HG03571 (cell line): ENCODE data around the gene PRPF6.
"Not testable (repeated sequence)": the region's sequence is repeated elsewhere in the genome, so short reads cannot be mapped to it uniquely, and the experiment has no call there.

Experiments used
- ATAC-seq: cut with Tn5 transposase; IDR thresholded peaks from one replicate; pipeline ENCODE4 v1.9.1; 2021; ENCODE audit not compliant: unreplicated experiment

The PRPF6 gene

GRCh38 chr20:64010711-64011237 lies 29.8 kb downstream of the PRPF6 start:
- no peak for ATAC-seq

DNA sequence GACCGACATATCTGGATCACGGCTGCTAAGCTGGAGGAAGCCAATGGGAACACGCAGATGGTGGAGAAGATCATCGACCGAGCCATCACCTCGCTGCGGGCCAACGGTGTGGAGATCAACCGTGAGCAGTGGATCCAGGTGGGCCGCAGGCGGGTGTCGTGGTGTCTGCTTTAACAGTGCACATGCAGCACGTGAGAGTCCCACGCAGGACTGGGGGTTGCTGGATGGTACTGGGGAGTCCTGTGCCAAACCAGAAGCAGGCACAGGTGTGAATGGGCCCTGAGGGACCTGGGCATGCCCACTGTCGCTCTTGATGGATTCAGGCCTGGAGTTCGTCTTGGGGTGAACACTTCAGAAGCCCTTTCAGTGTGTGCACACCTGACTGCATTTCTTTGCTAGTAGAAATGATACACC lies 30.4 kb downstream of the PRPF6 start:
- no peak for ATAC-seq

GRCh38 chr20:64012385-64013154 lies 31.6 kb downstream of the PRPF6 start:
- not testable (repeated sequence) for ATAC-seq

GRCh38 chr20:64015635-64016034 lies 34.7 kb downstream of the PRPF6 start:
- no peak for ATAC-seq

- no peak for ATAC-seq
Observed at GRCh38 chr20:64021124-64021975, 40.4 kb downstream of the PRPF6 start.

GRCh38 chr20:64022671-64023360 lies 41.9 kb downstream of the PRPF6 start:
- no peak for ATAC-seq

DNA sequence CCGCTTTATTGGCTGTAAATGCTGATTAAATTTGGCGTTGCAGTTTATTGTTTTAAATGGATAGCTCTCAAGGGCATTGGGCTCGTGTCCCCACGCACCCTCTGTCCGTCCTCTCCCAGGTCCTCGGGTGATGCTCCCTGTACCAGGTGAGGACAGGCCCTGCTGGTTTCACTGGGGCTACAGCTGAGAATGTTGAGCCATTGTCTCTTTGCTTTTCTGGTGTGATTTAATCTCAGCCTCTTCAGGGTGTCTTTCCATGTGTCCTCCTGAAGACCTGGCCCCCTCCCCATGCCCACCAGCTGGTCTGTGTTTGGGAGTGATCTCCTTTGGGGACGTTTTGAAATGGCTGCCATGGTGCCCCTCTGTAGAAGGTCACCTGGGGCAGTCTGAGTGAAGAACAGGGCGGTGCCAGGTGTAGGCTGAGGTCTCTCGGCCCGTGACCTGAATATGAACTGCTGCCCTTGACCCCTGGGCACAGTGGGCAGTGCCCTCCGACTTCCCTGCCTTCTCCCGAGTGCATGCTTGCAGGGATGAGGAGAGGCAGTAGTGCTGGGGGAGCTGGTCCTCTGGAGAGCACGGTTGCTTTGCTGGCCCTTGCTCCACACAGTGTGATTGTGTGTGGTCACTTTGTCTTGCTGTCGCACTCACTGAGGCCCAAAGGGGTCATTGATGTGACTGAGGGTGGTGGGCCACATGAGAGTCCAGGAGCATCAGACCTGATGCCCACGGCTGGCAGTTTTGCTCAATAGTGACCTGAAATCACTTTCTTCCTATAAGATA lies 42.6 kb downstream of the PRPF6 start:
- ATAC-seq, result no peak

DNA sequence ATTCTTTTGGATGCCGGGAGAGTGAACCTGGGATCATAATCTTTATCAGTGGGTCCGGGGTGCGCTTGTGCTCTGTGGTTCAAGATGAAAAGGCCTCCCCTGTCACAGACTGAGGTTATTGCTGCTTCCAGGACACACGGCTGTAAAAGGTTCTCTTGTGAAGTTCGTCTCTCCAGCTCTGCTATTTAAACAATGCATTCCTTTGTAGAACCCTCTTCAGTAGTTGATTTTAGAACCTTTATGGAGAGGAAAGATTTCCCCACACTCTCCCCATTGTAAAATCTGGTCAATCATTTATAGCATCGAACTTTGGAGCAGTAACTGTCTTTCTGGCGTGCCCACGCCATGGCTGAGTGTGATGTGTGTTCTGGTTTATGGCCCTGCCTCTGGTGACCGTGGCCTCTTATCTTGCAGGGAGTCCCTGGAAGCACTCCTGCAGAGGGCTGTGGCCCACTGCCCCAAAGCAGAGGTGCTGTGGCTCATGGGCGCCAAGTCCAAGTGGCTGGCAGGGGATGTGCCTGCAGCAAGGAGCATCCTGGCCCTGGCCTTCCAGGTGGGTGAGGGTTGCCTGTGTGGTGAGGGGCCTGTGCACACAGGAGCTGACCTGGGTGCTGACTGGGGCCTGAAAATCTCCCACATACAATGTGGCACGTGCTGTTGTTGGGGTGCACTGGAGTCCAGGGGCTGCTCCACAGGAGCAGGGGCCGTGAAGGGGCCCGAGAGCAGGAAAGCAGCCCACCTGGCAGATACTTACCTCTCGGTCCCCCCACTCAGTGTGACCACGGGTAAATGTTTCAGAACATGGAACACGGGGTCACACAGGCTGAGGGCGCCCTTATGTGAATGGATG lies 43.4 kb downstream of the PRPF6 start:
- ATAC-seq, result no peak

DNA sequence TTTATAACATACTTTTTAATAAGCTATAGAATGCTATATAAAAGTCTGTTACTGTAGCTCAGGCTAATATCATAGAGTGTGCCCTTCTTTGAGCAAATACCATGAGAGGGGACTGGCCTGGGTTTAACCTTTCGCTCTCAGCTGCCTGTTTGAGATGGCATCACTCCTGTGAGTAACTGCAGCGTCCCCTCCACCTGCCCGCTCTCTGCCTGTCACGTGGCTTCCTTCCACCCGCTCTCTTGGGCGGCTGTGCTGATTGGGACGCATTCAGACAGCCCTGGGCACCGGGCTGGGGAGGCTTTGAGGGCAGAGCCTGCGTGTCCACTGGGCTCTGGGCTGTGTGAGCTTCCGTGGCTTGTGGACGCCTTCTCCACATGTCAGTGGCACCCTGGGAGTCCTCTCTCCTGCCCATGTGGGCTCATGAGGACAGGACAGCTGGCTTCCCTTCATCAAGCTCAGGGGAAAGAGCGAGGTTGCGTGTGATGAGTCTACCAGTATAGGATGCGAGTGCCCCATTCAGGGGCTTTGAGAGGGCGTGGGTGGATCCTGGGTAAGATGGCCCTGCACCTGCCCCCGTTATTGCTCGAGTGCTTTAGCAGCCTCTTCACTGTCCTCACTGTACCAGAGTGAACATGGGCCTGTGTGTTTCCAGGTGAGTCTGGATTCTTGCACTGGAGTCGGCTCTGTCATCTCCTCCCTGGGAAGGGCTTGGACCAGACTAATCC lies 44.3 kb downstream of the PRPF6 start:
- ATAC-seq, result no peak

DNA sequence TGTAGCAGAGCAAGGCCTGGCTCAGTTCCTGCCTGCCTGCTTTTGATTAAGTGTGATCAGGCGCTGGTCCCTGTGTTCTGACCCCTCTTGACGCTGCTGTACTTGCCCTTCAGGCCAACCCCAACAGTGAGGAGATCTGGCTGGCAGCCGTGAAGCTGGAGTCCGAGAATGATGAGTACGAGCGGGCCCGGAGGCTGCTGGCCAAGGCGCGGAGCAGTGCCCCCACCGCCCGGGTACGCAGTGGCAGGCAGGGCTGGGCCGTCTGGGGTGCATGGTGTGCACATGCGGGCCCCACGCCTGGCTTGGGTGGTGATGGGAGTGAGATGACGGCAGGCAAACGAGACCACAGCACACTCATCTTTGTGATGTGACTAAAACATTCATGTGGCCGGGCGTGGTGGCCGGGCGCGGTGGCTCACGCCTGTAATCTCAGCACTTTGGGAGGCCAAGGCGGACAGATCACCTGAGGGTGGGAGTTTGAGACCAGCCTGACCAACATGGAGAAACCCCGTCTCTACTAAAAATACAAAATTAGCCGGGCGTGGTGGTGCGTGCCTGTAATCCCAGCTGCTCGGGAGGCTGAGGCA lies 45.0 kb downstream of the PRPF6 start:
- no peak for ATAC-seq

GRCh38 chr20:64027981-64028685 lies 47.2 kb downstream of the PRPF6 start:
- ATAC-seq, result no peak

GRCh38 chr20:64029293-64030117 lies 48.6 kb downstream of the PRPF6 start:
- no peak for ATAC-seq

GRCh38 chr20:64030371-64031134 lies 49.6 kb downstream of the PRPF6 start:
- ATAC-seq, result no peak

- ATAC-seq, result no peak
Observed at GRCh38 chr20:64031822-64032314, 50.9 kb downstream of the PRPF6 start.

DNA sequence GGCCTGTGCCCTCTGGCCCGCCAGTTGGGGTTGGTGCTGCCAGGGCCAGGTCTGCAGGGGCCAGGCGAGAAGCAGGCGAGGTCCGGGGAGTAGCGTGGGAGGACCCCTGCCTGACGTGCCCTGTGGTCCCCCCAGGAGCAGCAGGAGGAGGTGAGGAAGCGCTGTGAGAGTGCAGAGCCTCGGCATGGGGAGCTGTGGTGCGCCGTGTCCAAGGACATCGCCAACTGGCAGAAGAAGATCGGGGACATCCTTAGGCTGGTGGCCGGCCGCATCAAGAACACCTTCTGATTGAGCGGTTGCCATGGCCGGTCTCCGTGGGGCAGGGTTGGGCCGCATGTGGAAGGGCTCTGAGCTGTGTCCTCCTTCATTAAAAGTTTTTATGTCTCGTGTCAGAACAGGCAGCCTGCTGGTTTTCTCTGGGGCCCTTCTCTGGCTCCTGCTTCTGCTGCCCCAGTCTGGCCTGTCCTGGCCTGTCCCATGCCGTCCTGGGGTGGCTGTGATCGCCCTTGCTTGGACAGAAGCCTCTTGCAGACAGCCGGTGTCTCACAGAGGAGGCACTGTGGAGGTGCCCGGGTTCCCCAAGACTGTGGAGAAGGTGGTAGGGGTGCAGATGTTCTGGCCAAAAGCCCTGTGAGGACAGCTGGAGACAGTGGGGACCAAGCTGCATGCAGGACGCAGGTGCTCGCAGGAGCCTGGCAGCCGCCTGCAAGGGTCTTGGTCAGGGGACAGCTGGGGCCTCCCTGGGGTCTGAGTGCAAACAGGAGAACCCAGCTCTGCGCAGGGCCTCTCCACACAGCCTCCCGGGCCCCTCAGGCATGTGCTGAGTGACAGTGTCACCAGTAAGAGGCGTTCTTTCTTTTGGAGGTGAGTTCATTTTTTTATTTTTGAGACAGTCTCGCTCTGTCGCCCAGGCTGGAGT lies 52.0 kb downstream of the PRPF6 start:
- ATAC-seq, result no peak
